Thyroid gland (tissue), 4 donors: ENCODE measurements around the gene SPATA2. TPM values are rescaled to one million over a fixed set of nuclear protein-coding genes. Genes with fewer than 3 reads are reported as not detected.
A peak's percentile ranks its signal among the peaks of the same experiment; 100 is the strongest.
"Not testable (repeated sequence)": the region's sequence is repeated elsewhere in the genome, so short reads cannot be mapped to it uniquely, and the experiment has no call there.

Experiments used
- DNase-seq, 2 donors: peaks; one replicate each; pipeline ENCODE4 v3.0.0-alpha.2; 2019
- H3K27ac ChIP-seq, 3 donors: fragments of 200-600 bp; sonication (generic); 1 replicate in 2 of 3; 2 replicates in 1 of 3; pipeline ENCODE4 v1.5.1; 2016 to 2019; ENCODE audit warnings: mild to moderate bottlenecking in 1 of 3, moderate library complexity in 1 of 3
- H3K27me3 ChIP-seq: fragments of 200-600 bp; sonication (generic); one replicate; pipeline ENCODE4 v1.5.1; 2019
- H3K36me3 ChIP-seq, 2 donors: fragments of 200-600 bp; sonication (generic); one replicate each; pipeline ENCODE4 v1.5.1; 2016 to 2019
- H3K4me1 ChIP-seq, 2 donors: fragments of 200-600 bp; sonication (generic); one replicate each; pipeline ENCODE4 v1.5.1; 2017 to 2019
- H3K4me3 ChIP-seq, 3 donors: fragments of 200-600 bp; sonication (generic); replicated peaks in 1 of 3; 1 replicate in 2 of 3; 2 replicates in 1 of 3; pipeline ENCODE4 v1.5.1; 2016; ENCODE audit warnings: mild to moderate bottlenecking in 1 of 3
- H3K9me3 ChIP-seq: fragments of 200-600 bp; sonication (generic); one replicate; pipeline ENCODE4 v1.5.1; 2017
- POLR2A ChIP-seq, 2 donors: fragments of 450-650 bp; IDR thresholded peaks; one replicate each; pipeline ENCODE4 v1.6.1; 2017; ENCODE audit warnings: antibody characterized with exemption in 2 of 2, mild to moderate bottlenecking in 2 of 2, moderate library complexity in 1 of 2
- WGBS, 2 donors: methylation state at CpG; one replicate each; pipeline ENCODE4 v1.1.5; 2017; 5-methylcytosine and 5-hydroxymethylcytosine counted together
- intact Hi-C: fragments of 100-400 bp; cut with DNase I; formaldehyde crosslinking; loops from one replicate; pipeline ENCODE4 v1.15.1; 2023
- total RNA-seq, 4 donors: library from RNA; depleted of rRNA; stranded (reverse); fragments of >200 nt; gene quantifications; one replicate each; pipeline ENCODE4 v1.2.3, GENCODE V29; 2016
- TF ChIP-seq, protein P1 (sequence below), 6 experiments: fragments of 200-600 bp in 3 of 6; fragments of 450-650 bp in 3 of 6; sonication (generic) in 3 of 6; IDR thresholded peaks; one replicate each; pipeline ENCODE4 v1.5.1; 2016 to 2019; ENCODE audit warnings: antibody characterized with exemption in 6 of 6, mild to moderate bottlenecking in 2 of 6, inconsistent platforms in 1 of 6, moderate library complexity in 1 of 6

SPATA2 gene
- total RNA-seq, 4 donors from 2014 or later = 5.0 to 14.2 (median 12.7) TPM

DNA sequence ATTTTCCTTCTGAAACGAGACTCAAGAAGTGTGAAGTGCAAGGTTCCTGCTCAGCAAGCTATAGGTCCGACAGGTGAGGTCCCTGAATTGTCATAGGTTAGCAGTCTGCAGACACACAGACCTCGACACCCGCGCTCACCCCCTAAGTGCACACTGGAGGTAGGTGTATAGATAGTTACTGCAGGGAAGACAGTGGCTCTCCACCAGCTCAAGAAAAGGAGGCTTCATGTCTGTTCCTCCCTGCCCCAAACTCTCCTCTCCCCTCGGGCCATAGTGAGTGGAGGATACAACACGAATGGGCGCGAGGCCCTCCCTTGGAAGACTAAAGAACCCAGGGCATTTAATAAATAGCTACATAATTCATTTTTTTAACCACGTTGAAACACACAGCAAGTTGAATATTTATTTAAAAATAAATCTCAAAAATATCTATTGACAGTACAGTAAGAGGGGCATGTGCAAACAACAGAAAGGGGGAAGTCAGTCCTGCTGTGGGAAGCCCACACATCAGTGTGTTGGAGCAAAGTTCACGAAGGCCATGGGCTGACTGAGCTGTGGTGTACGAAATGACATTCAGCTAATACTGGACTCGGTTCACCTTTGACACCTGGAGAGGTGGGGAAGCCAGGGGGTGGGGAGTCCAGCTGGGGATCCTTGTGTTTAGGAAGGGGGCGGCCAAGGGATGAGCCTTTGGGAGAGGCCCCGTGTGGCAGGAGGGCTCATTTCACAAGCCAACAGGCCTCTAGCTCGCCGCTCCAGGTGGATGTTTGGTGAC, 10.7 kb downstream of the SPATA2 start:
- DNase-seq = no peak
- Histone ChIP-seq H3K27me3 (no peaks in the 10 kb centered on the region), H3K27ac (no peak overlapping the region), H3K36me3 (peaks cover 32 to 42% of the 10 kb centered on the region in 2 donors), H3K4me3 (no peak overlapping the region), H3K4me1 (peaks cover 4 to 17% of the 10 kb centered on the region in 2 donors), H3K9me3 (no peaks in the 10 kb centered on the region)
- TF ChIP-seq, protein P1, sequence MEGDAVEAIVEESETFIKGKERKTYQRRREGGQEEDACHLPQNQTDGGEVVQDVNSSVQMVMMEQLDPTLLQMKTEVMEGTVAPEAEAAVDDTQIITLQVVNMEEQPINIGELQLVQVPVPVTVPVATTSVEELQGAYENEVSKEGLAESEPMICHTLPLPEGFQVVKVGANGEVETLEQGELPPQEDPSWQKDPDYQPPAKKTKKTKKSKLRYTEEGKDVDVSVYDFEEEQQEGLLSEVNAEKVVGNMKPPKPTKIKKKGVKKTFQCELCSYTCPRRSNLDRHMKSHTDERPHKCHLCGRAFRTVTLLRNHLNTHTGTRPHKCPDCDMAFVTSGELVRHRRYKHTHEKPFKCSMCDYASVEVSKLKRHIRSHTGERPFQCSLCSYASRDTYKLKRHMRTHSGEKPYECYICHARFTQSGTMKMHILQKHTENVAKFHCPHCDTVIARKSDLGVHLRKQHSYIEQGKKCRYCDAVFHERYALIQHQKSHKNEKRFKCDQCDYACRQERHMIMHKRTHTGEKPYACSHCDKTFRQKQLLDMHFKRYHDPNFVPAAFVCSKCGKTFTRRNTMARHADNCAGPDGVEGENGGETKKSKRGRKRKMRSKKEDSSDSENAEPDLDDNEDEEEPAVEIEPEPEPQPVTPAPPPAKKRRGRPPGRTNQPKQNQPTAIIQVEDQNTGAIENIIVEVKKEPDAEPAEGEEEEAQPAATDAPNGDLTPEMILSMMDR (IDR thresholded peaks at IDR 0.05) = no peak
- TF ChIP-seq POLR2A (IDR thresholded peaks at IDR 0.05) = no peak
- 93% methylated on average over 17 of the region's 17 CpGs for WGBS, 2 donors
- intact Hi-C loops = no loop called here

- Histone ChIP-seq H3K4me3 (no peak overlapping the region), H3K27me3 (no peaks in the 10 kb centered on the region), H3K27ac (peak overlapping the region in 1 of 3 donors; percentile 33), H3K36me3 (peaks cover 18 to 31% of the 10 kb centered on the region in 2 donors), H3K9me3 (no peaks in the 10 kb centered on the region), H3K4me1 (peaks cover 6 to 16% of the 10 kb centered on the region in 2 donors)
- DNase-seq = no peak
- no peak for TF ChIP-seq POLR2A (IDR thresholded peaks at IDR 0.05)
- TF ChIP-seq, protein P1 (IDR thresholded peaks at IDR 0.05) = no peak
- 68 to 69% methylated on average over 5 of the region's 5 CpGs for WGBS, 2 donors
- intact Hi-C loops = no loop called here
These were observed 13.7 kb downstream of the SPATA2 start for GRCh38 chr20:49901588-49901987.

DNA sequence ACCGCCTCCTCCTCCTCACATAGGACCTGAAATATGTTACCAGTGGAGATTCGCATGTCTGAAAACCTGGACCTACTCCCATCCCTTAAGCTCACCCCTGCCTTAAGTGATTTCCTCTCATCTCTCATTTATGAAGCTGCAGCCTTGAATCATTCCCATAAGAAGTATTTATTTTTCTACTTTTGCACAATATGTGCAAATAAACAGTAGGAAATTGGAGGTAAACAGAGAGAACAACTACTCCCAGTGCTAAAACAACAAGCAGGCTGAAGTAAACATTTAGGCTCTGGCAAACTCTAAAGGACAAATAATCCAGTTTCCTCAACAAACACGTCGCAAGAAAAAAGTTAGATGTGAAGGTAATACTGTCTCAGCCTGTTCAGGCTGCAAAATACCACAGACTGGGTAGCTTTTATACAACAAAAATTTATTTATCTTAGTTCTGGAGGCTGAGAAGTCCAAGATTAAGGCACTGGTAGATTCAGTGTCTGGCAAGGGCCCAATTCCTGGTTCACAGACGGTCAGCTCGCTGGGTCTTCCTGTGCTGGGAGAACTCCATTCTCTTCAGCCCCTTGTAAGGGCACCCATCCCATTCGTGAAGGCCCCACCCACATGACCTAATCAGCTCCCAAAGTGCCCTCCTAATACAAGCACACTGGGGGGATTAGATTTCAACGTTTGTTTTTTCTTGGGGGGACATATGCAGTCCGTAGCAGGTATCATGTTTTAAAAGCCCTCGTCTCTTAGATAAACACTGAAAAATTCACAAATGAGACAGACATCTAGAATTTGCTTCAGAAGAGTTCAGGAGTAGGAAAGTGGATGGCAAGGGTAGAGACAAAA, 15.6 kb downstream of the SPATA2 start:
- Histone ChIP-seq H3K36me3 (peaks cover under 1 to 12% of the 10 kb centered on the region in 2 donors), H3K9me3 (no peaks in the 10 kb centered on the region), H3K4me1 (peaks cover 6 to 16% of the 10 kb centered on the region in 2 donors), H3K4me3 (no peak overlapping the region), H3K27me3 (no peaks in the 10 kb centered on the region), H3K27ac (peak overlapping the region in 2 of 3 donors; percentile 4 to 23)
- TF ChIP-seq, protein P1 (IDR thresholded peaks at IDR 0.05) = no peak
- TF ChIP-seq POLR2A (IDR thresholded peaks at IDR 0.05) = no peak
- 45 to 52% methylated on average over 10 of the region's 10 CpGs for WGBS, 2 donors
- DNase-seq = peak; percentile 64 to 75
- intact Hi-C loops = no loop called here

- intact Hi-C loops = no loop called here
These were observed 19.1 kb downstream of the SPATA2 start for GRCh38 chr20:49896204-49896603.

GRCh38 chr20:49895474-49896093, 19.7 kb downstream of the SPATA2 start:
- intact Hi-C loops, H3K9me3 ChIP-seq, H3K36me3 ChIP-seq, H3K27me3 ChIP-seq, DNase-seq, H3K4me3 ChIP-seq: not testable (repeated sequence)
- peak overlapping the region in 1 of 3 donors; percentile 50 for H3K27ac ChIP-seq
- peaks cover 20 to 28% of the 10 kb centered on the region in 2 donors for H3K4me1 ChIP-seq
- WGBS, 2 donors = 94 to 98% methylated on average over 7 of the region's 7 CpGs

More at GRCh38 chr20:49896204-49896603, 19.1 kb downstream of the SPATA2 start:
- 85 to 91% methylated on average over 6 of the region's 6 CpGs for WGBS, 2 donors
- TF ChIP-seq POLR2A (IDR thresholded peaks at IDR 0.05) = no peak
- TF ChIP-seq, protein P1 (IDR thresholded peaks at IDR 0.05) = no peak
- Histone ChIP-seq H3K27ac (no peak overlapping the region), H3K4me1 (peaks cover 14 to 26% of the 10 kb centered on the region in 2 donors), H3K4me3 (no peak overlapping the region), H3K9me3 (no peaks in the 10 kb centered on the region), H3K36me3 (no peaks in the 10 kb centered on the region), H3K27me3 (no peaks in the 10 kb centered on the region)
- DNase-seq = no peak
